OCI-M2 (cell line): ENCODE results near the gene PPM1G.
"Not testable (repeated sequence)": the region's sequence is repeated elsewhere in the genome, so short reads cannot be mapped to it uniquely, and the experiment has no call there.

Source experiments
- DNase-seq: peaks from one replicate; lab custom pipeline; 2025; ENCODE audit not compliant: unreplicated experiment; lab: John Stamatoyannopoulos, UW

PPM1G gene, protein sequence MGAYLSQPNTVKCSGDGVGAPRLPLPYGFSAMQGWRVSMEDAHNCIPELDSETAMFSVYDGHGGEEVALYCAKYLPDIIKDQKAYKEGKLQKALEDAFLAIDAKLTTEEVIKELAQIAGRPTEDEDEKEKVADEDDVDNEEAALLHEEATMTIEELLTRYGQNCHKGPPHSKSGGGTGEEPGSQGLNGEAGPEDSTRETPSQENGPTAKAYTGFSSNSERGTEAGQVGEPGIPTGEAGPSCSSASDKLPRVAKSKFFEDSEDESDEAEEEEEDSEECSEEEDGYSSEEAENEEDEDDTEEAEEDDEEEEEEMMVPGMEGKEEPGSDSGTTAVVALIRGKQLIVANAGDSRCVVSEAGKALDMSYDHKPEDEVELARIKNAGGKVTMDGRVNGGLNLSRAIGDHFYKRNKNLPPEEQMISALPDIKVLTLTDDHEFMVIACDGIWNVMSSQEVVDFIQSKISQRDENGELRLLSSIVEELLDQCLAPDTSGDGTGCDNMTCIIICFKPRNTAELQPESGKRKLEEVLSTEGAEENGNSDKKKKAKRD

DNA sequence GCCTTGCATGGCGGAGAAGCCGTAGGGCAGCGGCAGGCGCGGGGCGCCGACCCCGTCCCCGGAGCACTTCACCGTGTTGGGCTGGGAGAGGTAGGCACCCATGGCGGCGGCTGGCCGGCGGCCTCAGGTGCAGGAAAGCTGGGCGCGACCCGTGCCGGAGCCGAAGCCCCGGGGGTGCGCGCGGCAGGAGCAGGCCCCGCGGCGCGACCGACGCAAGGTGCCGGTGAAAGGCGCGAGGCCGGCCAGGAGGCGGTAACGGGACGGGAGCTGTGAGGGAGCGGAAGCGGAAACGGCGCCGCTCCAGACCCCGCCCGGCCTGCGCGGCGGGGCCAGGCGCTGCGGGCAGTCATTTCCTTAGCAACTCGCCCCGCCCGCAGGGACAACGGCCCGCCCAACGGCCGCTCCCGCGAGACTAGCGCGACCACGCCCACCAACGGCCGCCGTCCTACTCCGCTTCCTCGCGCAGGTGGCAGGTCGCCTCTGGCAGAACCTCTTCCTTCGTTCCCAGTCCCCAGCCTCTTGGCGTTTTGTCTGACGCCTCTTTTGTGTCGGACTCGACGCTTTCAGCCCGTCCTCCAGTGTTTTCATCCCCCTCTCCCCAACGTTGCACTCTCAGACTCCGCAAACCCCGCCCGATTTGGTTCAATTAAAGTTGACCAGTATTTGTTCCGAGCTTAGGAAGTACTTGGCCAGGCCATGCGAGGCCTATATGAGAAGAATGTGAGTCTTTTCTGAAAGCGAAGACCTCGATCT lies at the start of gene PPM1G:
TSS of gene PPM1G (minus strand) at position 271 of the 753 bp plus-strand sequence. CDS start at position 102, 169 bp downstream.
- DNase-seq: peak; percentile 63

DNA sequence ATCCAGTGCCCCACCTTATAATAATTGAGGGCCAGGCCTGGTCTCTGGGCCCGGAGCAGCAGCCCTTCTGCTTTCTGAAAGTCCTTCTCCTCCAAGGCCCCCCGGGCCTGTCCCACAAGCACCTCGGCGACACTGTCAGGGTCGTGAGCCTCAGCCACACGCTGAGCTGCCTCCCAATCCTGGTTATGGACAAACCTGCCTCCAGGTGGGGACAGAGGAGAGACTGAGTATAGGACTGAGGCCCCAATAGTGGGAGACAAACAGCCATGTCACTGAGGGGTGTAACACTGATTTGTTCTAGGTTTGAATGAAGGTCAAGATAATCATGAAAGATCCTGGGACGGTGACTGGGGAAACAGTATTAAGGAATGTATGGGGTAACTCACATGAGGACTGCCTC lies 44.6 kb upstream of the PPM1G start:
- DNase-seq: no peak

DNA sequence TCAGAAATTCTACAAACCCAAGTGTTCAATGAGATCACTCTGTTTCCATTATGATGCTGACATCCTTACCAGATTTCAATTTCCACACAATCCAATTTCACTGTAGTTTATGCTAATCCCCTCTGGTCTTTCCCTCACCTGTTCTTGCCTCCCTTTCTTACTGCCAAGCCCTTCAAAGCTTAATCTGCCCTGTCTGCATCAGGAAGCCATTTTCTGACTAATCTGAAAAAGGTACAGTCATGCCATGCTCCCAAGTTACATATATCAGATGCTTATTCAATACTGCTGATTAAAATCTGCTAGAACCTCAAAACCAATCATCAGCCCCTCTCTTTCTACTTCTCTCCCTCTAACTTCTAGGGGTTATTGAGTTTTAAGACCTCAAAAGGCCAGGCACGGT lies 41.7 kb upstream of the PPM1G start:
- DNase-seq: no peak

DNA sequence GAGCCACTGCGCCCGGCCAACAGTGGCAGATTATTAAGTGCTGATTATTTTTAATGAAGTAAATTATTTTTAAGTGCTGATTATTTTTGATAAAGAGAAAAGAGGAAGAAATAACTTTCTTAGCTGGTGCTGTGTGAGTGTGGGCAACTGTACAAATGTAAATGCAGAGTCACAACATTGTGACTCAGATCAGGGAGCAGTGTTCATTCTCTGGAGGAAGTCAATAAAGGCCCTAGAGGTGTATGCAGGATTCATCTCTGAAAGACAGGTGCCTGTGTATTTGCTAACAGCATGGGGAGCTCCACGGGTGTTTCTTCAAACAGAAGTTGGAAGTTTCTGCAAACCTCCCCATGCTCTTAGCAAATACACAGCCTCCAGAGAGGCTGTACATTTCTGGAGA lies 39.0 kb upstream of the PPM1G start:
- no peak for DNase-seq

DNA sequence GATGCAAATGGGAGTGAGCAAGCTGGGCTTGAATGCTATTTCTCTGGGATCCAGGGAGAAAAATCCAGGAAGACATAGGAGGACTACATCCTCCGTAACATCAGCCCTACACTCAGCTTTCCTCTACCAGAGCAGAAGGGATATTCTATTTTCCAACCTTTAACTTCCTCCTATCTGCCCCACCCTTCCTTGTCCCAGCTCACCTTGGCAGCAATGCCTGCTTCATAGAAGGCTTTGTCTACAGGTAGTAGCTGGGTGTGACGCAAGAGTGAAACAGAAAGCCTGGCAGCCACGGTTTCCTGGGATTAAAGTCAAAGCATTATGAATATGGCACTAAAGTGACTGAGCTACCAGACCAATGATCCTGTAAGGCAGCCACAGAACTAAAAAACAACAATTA lies 36.7 kb upstream of the PPM1G start:
- DNase-seq: no peak

DNA sequence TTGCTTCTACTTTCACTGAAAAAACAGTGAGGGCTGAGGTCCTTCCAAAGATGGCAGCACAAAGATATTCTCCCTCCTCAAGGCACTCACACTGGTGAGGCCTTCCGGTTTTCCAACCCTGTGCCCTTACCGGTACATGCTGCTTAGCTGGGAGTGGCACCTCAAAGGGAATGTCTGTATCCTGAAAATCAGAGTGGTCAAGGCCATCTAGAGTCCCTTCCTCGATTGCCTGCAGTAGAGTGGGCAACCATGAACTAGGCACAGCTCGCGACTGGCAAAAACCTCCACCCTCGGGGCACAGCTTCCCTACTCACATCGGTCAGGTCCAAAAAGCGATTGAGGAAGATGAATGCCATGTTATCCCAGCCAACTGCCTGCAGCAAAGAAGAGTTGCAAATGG lies 36.2 kb upstream of the PPM1G start:
- DNase-seq: no peak

DNA sequence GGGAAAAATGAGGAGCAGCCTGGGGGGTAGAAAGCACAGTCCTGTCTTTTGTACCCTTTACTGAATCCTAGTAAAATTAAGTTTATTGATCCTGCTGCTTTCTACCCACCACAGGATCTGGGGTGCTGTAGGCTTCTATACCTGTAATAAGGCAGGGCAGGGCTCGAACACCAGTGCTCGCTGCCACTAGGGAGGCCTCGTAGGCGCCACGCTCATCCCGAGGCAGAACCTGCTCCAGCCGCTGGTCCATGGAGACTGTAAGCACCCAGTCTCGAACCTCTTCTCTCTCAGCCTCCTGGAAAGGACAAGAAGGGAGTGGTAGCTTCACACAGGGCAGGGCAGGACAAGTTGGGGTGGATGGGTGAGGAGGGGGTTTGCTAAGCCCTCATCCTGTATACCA lies 35.8 kb upstream of the PPM1G start:
- DNase-seq: no peak

DNA sequence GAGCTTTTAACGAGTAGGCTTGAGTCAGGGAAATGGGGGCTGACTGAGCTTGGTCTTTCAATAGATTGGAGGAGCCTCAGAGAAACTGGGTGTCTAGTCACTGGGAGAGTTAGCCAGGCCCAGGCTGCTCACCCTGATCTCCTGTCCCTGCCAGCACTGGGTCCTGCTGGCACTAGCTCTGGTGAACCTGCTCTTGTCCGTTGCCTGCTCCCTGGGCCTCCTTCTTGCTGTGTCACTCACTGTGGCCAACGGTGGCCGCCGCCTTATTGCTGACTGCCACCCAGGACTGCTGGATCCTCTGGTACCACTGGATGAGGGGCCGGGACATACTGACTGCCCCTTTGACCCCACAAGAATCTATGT lies 33.5 kb upstream of the PPM1G start:
- DNase-seq: no peak

DNA sequence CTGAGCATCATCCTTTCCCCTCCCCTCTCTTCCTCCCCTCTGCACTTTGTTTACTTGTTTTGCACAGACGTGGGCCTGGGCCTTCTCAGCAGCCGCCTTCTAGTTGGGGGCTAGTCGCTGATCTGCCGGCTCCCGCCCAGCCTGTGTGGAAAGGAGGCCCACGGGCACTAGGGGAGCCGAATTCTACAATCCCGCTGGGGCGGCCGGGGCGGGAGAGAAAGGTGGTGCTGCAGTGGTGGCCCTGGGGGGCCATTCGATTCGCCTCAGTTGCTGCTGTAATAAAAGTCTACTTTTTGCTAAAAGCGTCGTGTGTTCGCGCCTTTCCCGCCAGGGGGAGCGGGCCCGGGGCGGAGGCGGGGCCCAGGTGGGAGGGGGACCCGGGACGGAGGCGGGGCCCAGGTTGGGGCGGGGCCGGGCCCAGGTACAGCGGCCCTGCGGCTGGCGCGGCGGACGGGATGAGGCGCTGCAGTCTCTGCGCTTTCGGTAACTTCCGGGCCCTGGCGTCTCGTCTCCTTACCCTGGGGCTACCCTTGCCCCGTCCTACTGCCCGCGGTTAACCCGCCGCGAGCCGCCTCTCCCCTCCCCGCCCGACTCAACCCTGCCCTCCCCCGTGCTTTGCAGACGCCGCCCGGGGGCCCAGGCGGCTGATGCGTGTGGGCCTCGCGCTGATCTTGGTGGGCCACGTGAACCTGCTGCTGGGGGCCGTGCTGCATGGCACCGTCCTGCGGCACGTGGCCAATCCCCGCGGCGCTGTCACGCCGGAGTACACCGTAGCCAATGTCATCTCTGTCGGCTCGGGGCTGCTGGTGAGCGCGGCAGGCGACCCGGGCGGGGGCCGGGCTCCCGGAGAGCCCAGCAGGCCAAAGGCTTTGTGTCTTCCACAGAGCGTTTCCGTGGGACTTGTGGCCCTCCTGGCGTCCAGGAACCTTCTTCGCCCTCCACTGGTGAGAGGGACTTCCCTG lies 32.8 kb upstream of the PPM1G start, which contains the start of gene KRTCAP3:
TSS of gene KRTCAP3 (plus strand) at position 424 of the 962 bp plus-strand sequence. CDS start at position 456, 32 bp downstream.
- no peak for DNase-seq

DNA sequence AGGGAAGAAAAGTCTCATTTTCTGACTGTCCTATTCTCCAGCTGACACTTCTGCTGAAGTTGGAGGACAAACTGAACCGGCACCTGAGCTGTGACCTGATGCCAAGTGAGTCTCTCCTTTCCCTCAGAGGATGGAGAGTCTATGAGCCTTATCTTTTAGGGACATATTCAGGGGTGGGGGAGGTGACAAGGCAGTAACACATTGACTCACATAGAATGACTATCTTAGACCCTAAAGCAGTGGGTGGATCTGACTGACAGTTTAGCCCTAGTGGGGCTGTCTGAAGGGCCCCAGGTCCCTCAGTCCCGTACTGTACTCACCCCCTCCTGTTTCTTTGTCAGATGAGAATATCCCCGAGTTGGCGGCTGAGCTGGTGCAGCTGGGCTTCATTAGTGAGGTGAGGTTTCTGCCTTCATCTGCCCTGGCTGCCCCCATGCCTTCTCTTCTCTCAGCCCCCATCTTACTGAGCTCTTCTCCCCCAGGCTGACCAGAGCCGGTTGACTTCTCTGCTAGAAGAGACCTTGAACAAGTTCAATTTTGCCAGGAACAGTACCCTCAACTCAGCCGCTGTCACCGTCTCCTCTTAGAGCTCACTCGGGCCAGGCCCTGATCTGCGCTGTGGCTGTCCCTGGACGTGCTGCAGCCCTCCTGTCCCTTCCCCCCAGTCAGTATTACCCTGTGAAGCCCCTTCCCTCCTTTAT lies 32.0 kb upstream of the PPM1G start:
- peak; percentile 17 for DNase-seq

DNA sequence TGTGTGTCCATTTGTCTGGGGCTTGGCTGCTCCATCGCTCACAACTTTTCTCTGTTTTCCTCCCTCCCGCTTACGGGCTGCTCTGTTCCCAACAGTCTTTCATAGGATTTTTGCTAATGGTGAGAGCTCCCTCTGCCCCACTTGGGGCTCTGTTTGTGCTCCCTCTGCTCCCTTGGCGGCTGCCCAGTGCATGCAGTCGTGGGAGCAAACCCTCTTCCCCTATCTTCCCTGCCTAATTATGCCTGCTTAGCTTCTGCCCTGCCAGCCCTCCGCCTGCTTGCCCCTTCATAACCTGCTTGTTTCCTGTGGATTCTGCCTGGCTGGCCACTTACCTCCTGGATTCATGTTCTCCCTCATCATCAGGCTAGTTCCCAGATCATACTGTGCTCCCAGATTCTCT lies 26.2 kb upstream of the PPM1G start:
- no peak for DNase-seq

DNA sequence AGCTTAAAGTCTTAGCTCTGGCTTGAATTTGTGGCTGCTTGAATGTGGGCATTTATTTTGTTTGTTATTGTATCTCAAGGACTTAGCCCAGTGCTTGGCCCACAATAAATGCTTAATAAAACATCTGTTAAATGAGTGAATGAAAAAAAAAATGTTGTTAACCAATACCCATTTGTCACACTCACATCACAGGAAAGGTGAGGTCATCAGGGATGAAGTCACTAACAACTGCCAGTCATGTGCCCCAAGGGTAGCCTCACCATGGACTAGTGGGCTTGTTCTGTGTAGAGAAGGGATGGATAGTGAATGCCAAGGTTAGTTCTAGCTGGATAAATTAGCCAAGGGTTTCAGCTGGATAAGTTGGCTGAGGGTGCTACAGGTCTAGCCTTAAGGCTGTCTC lies 22.0 kb upstream of the PPM1G start:
- no peak for DNase-seq

DNA sequence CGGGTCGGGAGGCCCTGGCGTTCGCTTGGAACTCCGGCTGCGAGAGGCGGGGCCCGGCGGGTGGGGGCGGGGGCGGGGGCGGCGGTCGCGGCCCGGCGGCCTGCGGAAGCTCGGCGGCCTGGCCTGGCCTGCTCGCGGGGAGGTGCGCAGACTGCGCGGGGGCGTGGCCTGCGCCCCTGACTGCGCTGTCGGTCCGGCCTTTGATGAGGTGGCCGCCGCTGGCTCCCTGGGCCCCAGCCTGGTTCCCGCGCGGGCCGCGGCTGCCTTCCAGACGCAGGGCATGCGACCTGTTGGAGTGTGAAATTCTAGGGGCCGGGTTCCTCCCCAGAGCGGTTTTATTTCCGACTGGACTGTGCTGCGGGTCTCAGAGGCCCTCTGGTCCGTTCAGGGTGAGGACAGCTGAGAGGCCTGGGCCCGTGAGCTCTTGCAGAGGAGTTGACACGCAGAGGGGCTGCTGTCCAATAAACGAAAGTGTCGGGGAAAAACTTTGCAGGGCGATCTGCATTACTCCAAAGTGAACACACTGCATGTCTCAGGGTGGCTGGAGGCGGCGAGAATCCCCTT lies 19.7 kb upstream of the PPM1G start:
- DNase-seq: no peak

DNA sequence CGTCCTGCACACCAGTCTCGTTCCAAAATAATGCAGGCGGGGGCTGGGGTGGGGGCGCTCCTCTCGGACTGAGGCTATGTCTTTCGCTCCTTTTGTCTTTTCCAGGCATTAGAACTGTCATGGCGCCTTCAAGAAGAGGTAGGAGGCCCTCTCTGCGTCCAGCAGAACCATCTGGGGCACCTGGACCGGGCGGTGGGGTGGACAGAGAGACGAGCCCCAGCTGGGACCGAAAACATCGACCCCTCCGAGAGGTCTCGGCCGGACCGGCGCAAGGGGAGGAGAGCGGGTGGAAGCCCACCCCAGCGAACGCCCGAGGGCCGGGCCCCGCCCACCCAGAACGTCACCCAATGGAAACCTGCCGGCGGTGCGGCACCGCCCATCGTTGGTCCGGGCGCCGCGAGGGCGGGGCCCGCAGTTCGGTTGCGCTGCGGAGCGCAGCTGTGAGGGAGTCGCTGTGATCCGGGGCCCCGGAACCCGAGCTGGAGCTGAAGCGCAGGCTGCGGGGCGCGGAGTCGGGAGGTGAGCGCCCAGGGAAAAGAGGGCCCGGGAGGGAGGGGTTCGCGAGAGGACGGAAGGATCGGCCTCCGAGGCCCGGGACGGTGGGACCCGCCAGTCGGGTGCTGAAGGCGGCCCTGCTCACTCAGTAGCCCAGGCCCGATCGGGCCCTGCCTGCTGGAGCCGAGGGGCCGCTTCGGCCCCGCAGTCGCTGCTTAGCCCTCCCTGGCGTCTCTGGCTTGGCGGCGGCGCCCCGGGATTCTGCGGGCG lies 19.0 kb upstream of the PPM1G start, which contains the start of gene NRBP1:
TSS of gene NRBP1 (plus strand) at position 419 of the 765 bp plus-strand sequence. CDS start 4,643 bp downstream, outside the sequence.
- DNase-seq: peak; percentile 43

DNA sequence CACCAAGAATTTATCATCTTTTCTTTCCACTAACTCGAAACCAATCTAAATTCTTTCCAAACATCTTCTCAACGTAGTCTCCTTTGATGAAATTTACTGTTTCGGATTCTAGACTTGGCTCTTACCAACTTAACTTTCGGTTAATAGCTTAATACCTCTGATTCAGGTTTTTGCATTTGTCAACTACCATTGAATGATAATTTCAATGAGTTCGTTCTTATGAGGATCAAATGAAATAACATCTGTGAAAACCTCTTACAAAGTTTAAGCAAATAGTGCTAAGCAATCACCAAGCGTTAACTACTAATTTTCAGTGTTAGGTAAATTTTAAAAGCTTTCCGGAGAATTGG lies 18.4 kb upstream of the PPM1G start:
- DNase-seq: peak; percentile 65

DNA sequence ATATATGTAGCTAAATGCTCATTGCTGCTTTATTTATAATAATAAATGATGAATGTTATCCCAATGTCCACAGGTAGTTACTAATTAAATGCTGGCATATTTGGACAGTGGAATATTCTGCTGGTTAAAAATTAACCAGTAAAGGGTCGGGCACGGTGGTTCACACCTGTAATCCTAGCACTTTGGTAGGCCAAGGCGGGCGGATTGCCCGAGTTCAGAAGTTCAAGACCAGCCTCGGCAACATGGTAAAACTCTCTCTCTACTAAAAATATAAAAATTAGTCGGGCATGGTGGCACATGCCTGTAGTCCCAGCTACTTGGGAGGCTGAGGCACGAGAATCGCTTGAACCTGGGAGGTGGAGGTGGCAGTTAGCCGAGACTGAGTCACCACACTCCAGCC lies 15.6 kb upstream of the PPM1G start:
- not testable (repeated sequence) for DNase-seq

DNA sequence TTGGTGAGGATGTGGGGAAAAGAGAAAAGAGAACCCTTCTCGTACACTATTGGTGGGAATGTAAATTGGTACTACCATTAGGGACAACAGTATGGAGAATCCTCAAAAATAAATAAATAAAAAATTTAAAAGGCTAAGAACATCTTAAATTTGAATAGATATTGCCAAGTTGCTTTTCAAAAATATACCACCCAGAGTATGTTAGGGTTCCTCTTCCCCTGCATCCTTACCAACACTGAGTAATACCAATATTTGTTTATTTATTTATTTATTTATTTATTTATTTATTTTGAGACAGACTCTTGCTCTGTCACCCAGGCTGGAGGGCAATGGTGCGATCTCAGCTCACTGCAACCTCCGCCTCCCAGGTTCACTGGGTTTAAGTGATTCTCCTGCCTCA lies 13.6 kb upstream of the PPM1G start:
- no peak for DNase-seq

DNA sequence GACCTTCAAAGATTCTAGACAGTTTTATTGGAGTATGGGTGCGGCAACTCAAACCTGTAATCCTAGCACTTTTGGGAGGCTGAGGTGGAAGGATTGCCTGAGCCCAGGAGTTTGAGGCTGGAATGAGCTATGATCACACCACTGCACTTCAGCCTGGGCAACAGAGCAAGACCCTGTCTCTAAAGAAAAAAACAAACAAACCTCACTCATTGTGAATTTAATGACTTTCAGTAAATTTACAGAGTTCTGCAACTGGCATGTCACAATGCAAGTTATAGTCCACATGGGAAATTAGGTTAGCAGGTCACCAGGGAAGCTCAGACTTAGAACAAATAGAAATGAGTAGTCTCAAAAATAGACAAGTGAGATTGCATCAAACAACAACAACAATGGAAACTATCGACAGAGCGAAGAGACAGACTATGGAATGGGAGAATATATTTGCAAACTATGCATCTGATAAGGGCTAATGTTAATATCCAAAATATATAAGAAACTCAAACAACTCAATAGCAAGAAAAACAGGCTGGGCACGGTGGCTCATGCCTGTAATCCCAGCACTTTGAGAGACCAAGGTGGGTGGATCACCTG lies 12.4 kb upstream of the PPM1G start:
- no peak for DNase-seq

DNA sequence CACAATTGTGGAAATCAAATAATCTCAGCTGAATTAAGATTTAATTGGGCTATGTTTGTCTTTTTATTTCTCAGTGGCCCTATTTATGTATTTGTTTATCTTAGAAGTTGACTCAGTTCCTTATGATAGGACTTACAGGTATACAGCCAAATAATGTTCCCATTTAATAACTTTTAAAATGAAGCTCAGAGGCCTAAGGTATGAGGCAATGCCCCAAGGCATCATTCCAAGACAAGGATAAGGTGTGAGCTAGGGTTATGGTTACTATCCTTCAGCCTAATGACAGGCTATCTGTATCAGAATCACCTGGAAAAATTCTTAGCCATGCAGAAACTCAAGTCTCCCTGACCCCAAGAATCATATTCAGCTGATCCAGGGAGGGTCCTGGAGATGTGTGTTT lies 11.6 kb upstream of the PPM1G start:
- DNase-seq: no peak
